Activated CD8-positive, alpha-beta T cell treated with anti-CD3 and anti-CD28 coated beads, Interleukin-2, amount 10 ng/mL, durations not matched to agents 7 days and 5 days (primary cell): ENCODE measurements around the gene CACNB2. TPM values are rescaled to one million over a fixed set of nuclear protein-coding genes. Genes with fewer than 3 reads are reported as not detected.

Source experiments
- ATAC-seq: fragments of 150-1000 bp; cut with Tn5 transposase; one replicate; pipeline ENCODE4 v1.10.0; 2021; ENCODE audit warnings: moderate library complexity
- CTCF ChIA-PET: fragments of 350-600 bp; sonication (Branson Sonifier 250); formaldehyde crosslinking; loops from one replicate; lab custom pipeline; 2021; ENCODE audit warnings: antibody characterized with exemption; lab: Charles Lee
- POLR2A ChIA-PET: fragments of 350-600 bp; sonication (Branson Sonifier 250); formaldehyde crosslinking; loops from one replicate; lab custom pipeline; 2021; ENCODE audit warnings: antibody characterized with exemption; lab: Charles Lee
- DNase-seq: peaks from one replicate; pipeline ENCODE4 v3.0.0-alpha.2; 2020
- H3K27ac Mint-ChIP-seq: one replicate; pipeline ENCODE4 v1.8.0; 2021; ENCODE audit warnings: mild to moderate bottlenecking, mixed read lengths
- H3K27me3 Mint-ChIP-seq: one replicate; pipeline ENCODE4 v1.8.0; 2021; ENCODE audit warnings: low read depth, mixed read lengths
- H3K36me3 Mint-ChIP-seq: one replicate; pipeline ENCODE4 v1.8.0; 2021; ENCODE audit warnings: low read depth, mixed read lengths
- H3K4me1 Mint-ChIP-seq: one replicate; pipeline ENCODE4 v1.8.0; 2021; ENCODE audit warnings: low read depth, mixed read lengths
- H3K4me3 Mint-ChIP-seq: one replicate; pipeline ENCODE4 v1.8.0; 2021; ENCODE audit warnings: mild to moderate bottlenecking, mixed read lengths
- H3K9me3 Mint-ChIP-seq: one replicate; pipeline ENCODE4 v1.8.0; 2022; ENCODE audit warnings: mixed read lengths; ENCODE audit not compliant: insufficient read depth
- total RNA-seq, 2 experiments: library from RNA; stranded (reverse); gene quantifications; one replicate each; pipeline ENCODE4 v1.2.3, GENCODE V29; 2021

The CACNB2 gene
- total RNA-seq, 2 experiments from 2014 or later, result not detected

GRCh38 chr10:18532881-18533535, 392.8 kb downstream of the CACNB2 start:
- no peak overlapping the region for H3K27ac Mint-ChIP-seq

GRCh38 chr10:18533896-18534295, 393.7 kb downstream of the CACNB2 start:
- Mint-ChIP-seq H3K9me3 (no peaks in the 10 kb centered on the region), H3K4me3 (no peak overlapping the region), H3K27me3 (no peaks in the 10 kb centered on the region), H3K27ac (no peak overlapping the region), H3K36me3 (peaks cover 15% of the 10 kb centered on the region), H3K4me1 (no peaks in the 10 kb centered on the region)
- POLR2A ChIA-PET, result no interaction called here
- no peak for DNase-seq
- ATAC-seq, result no peak
- CTCF ChIA-PET, result no interaction called here

More at GRCh38 chr10:18532881-18533535, 392.8 kb downstream of the CACNB2 start:
- no peak for DNase-seq
- no peak for ATAC-seq
- Mint-ChIP-seq H3K4me3 (no peak overlapping the region), H3K9me3 (no peaks in the 10 kb centered on the region), H3K4me1 (no peaks in the 10 kb centered on the region), H3K27me3 (no peaks in the 10 kb centered on the region), H3K36me3 (peaks cover 13% of the 10 kb centered on the region)
- ChIA-PET CTCF (no interaction called here), POLR2A (no interaction called here)

- ChIA-PET CTCF (no interaction called here), POLR2A (no interaction called here)
- peaks cover 23% of the 10 kb centered on the region for H3K36me3 Mint-ChIP-seq
- no peaks in the 10 kb centered on the region for H3K27me3 Mint-ChIP-seq
- H3K4me1 Mint-ChIP-seq, result no peaks in the 10 kb centered on the region
- no peak overlapping the region for H3K4me3 Mint-ChIP-seq
- no peak for ATAC-seq
- no peaks in the 10 kb centered on the region for H3K9me3 Mint-ChIP-seq
- DNase-seq, result no peak
- no peak overlapping the region for H3K27ac Mint-ChIP-seq
Observed at GRCh38 chr10:18539335-18539734, 399.1 kb downstream of the CACNB2 start.

DNA sequence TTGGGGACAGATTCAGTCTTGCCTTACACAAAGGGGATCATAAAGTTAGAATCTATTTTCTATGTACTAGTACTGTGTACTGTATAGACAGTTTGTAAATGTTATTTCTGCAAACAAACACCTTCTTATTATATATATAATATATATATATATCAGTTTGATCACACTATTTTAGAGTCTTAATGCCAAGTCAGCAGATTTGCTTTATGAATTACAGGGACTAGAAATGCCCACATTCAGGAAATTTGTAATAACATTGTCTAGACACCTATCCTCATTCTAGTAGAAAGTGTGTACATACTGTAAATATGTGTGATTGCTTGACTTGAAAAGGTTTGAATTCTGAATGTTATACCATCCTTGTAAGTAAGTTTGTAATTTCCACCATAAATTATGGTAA, 400.0 kb downstream of the CACNB2 start:
- no peaks in the 10 kb centered on the region for H3K9me3 Mint-ChIP-seq
- H3K27me3 Mint-ChIP-seq, result no peaks in the 10 kb centered on the region
- DNase-seq (no peak), ATAC-seq (no peak)
- ChIA-PET POLR2A (no interaction called here), CTCF (no interaction called here)
- H3K4me1 Mint-ChIP-seq, result no peaks in the 10 kb centered on the region
- no peak overlapping the region for H3K27ac Mint-ChIP-seq
- H3K36me3 Mint-ChIP-seq, result peaks cover 24% of the 10 kb centered on the region
- no peak overlapping the region for H3K4me3 Mint-ChIP-seq

DNA sequence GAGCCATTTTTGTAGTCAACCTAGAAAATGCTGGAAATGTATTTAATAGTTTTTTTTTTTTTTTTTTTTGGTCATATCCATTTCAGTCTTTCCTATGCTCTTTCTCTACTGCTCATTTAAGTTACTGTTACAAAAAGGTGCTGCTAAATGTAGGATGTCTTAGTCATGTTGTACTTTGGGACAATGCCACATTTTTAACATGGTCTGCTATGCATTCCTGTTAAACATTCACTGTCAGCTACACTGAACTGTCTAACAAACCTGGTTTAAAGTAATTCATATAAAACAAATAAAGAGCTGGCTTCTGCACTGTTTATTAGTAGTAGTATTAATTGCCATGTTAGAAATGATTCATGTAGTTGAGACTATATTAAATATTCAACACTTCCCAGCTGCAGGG, 402.6 kb downstream of the CACNB2 start:
- Mint-ChIP-seq H3K9me3 (no peaks in the 10 kb centered on the region), H3K36me3 (peaks cover 35% of the 10 kb centered on the region), H3K27me3 (no peaks in the 10 kb centered on the region), H3K4me1 (no peaks in the 10 kb centered on the region), H3K4me3 (no peak overlapping the region), H3K27ac (no peak overlapping the region)
- ChIA-PET POLR2A (no interaction called here), CTCF (no interaction called here)
- no peak for DNase-seq
- ATAC-seq, result no peak

DNA sequence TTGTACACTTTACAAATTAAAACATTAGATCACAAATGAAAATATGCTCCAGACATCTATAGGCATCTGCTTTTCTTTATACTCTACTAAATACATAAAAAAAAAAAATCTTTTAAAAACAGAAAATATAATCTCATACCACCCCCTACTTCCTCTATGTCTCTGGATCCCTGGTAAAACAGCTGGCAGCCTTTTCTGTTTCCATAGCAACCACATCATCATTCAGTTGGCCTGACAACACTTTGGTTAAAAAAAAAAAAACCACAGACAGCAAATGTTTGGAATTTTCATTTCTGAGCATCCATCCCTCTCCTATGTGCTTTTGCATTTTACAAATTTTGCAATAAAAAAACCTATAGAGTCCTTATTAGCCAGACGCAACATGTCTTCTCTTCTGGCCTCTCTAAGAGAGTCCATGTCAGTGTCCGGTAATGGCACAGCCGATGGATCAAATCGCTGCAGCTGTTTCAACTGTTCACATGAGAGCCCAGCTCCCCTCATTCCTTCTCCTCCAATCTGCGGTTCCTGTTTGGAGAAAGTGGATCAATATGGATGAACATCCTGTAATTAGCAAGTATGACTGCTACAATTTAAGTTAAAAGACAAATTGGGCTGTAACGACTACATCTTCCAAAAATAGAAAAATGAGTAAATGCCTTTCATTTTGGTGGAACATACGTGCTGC, 405.5 kb downstream of the CACNB2 start:
- Mint-ChIP-seq H3K36me3 (peaks cover 32% of the 10 kb centered on the region), H3K4me3 (no peak overlapping the region), H3K4me1 (no peaks in the 10 kb centered on the region), H3K27me3 (no peaks in the 10 kb centered on the region), H3K27ac (no peak overlapping the region), H3K9me3 (no peaks in the 10 kb centered on the region)
- POLR2A ChIA-PET, result no interaction called here
- DNase-seq (no peak), ATAC-seq (no peak)
- CTCF ChIA-PET, result no interaction called here

DNA sequence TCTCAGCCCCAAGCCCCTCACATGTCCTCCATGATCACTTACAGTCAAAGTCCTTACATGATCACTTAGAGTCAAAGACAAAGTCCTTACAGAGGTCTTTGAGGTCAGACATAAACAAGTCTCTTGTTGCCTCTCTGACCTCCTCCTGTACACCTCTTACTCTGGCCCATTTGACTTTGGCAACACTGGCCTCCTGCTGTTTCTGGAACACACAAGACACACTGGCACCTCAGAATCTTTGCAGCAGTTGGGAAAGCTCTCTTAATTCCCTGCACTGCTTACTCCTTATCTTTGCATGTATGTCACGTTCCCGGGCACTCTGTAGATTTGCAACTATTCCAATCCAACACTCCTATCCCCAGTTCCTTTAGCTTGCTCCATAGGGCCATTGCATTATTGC, 408.9 kb downstream of the CACNB2 start:
- Mint-ChIP-seq H3K27me3 (no peaks in the 10 kb centered on the region), H3K4me1 (no peaks in the 10 kb centered on the region), H3K27ac (no peak overlapping the region), H3K9me3 (no peaks in the 10 kb centered on the region), H3K36me3 (peaks cover 31% of the 10 kb centered on the region), H3K4me3 (no peak overlapping the region)
- no peak for DNase-seq
- no peak for ATAC-seq
- ChIA-PET POLR2A (no interaction called here), CTCF (no interaction called here)

DNA sequence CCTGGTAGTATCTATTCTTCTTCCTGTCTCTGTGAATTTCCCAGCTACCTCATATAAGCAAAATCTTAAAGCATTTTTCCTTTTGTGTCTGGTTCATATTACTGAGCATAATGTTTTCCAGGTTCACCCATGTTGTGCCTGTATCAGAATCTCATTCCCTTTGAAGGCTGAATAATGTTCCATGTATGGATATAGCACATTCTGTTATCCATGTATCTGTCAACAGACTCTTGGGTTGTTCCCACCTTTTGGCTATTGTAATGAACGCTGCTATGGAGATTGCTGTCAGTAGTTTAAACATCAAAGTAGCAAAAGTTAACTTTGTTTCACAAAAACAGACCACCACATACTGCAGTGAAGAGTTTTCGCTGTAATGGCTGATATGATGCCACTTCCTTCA, 411.2 kb downstream of the CACNB2 start:
- Mint-ChIP-seq H3K4me1 (no peaks in the 10 kb centered on the region), H3K36me3 (peaks cover 21% of the 10 kb centered on the region), H3K27ac (no peak overlapping the region), H3K9me3 (no peaks in the 10 kb centered on the region), H3K4me3 (no peak overlapping the region), H3K27me3 (no peaks in the 10 kb centered on the region)
- ChIA-PET POLR2A (no interaction called here), CTCF (no interaction called here)
- DNase-seq (no peak), ATAC-seq (no peak)

GRCh38 chr10:18554479-18554878, 414.3 kb downstream of the CACNB2 start:
- no peak for DNase-seq
- CTCF ChIA-PET, result no interaction called here
- no peaks in the 10 kb centered on the region for H3K9me3 Mint-ChIP-seq

DNA sequence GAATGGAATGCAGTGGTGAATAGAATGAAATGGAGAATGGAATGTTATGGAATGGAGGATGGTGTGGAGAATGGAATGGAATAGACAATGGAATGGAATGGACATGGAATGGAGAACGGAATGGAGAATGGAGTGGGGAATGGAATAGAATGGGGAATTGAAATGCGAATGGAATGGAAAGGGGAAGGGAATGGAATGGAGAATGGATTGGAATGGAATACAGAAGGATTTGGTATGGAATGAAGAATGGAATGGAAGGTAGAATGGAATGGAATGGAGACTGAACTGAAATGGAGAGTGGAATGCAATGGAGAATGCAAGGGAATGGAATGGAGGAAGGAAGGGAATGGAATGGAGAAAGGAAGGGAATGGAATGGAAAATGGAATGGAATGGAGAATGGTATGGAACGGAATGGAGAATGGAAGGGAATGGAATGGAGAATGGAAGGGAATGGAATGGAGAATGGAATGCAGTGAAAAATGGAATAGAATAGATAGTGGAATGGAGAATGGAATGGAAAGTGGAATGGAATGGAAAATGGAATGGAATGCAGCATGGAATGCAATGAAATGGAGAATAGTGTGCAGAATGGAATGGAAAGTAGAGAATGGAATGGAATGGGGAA, 416.4 kb downstream of the CACNB2 start:
- POLR2A ChIA-PET, result no interaction called here
- Mint-ChIP-seq H3K4me1 (no peaks in the 10 kb centered on the region), H3K27me3 (no peaks in the 10 kb centered on the region), H3K36me3 (peaks cover 4% of the 10 kb centered on the region), H3K9me3 (no peaks in the 10 kb centered on the region), H3K4me3 (no peak overlapping the region), H3K27ac (no peak overlapping the region)
- no peak for ATAC-seq
- DNase-seq, result no peak
- CTCF ChIA-PET, result no interaction called here

More at GRCh38 chr10:18554479-18554878, 414.3 kb downstream of the CACNB2 start:
- peaks cover 13% of the 10 kb centered on the region for H3K36me3 Mint-ChIP-seq
- H3K27me3 Mint-ChIP-seq, result no peaks in the 10 kb centered on the region
- no peak overlapping the region for H3K27ac Mint-ChIP-seq
- no peak for ATAC-seq
- H3K4me3 Mint-ChIP-seq, result no peak overlapping the region
- no peaks in the 10 kb centered on the region for H3K4me1 Mint-ChIP-seq
- POLR2A ChIA-PET, result no interaction called here

DNA sequence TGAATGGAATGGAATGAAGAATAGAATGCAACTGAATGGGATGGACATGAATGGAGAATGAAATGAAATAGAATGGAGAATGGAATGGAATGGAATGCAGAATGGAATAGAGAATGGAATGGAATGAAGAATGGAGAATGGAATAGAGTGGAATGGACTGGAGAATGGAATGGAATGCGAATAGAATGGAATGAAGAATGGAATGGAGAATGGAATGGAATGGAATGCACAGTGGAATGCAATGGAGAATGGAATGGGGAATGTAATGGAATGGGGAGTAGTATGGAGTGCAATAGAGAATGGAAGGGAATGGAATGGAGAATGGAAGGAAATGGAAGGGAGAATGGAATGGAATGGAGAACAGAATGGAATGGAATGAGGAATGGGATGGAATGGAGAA, 417.7 kb downstream of the CACNB2 start:
- H3K4me3 Mint-ChIP-seq, result no peak overlapping the region
- H3K27ac Mint-ChIP-seq, result no peak overlapping the region
- no peak for ATAC-seq
- POLR2A ChIA-PET, result no interaction called here
- H3K9me3 Mint-ChIP-seq, result no peaks in the 10 kb centered on the region
- DNase-seq, result no peak
- CTCF ChIA-PET, result no interaction called here
- H3K4me1 Mint-ChIP-seq, result no peaks in the 10 kb centered on the region
- no peaks in the 10 kb centered on the region for H3K27me3 Mint-ChIP-seq
- H3K36me3 Mint-ChIP-seq, result no peaks in the 10 kb centered on the region

DNA sequence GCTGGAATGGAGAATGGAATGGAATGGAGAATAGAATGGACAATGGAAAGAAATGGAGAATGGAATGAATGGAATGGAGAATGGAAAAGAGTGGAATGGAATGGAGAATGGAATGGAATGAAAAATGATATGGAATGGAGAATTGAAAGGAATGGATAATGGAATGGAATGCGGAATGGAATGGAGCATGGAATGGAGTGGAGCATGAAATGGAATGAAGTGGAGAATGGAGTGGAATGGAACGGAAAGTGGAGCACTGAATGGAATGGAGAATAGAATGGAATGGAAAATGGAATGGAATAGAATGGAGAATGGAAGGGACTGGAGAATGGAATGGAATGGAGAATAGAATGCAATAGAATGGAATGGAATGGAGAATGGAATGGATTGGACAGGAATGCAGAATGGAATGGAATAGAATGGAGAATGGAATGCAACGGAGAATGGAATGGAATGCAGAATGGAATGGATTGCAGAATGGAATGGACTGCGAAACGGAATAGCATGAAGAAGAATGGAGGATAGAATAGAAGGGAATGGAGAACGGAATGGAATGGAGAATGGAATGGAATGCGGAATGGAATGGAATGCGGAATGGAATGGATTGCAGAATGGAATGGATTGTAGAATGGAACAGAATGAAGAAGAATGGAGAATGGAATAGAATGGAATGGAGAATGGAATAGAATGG, 421.8 kb downstream of the CACNB2 start:
- Mint-ChIP-seq H3K4me3 (no peak overlapping the region), H3K27ac (no peak overlapping the region), H3K27me3 (no peaks in the 10 kb centered on the region), H3K9me3 (no peaks in the 10 kb centered on the region), H3K36me3 (no peaks in the 10 kb centered on the region), H3K4me1 (no peaks in the 10 kb centered on the region)
- ChIA-PET CTCF (no interaction called here), POLR2A (no interaction called here)
- ATAC-seq (no peak), DNase-seq (no peak)
